DOHH2 (cell line): ENCODE results near the gene KCNIP1.

Source experiments
- CTCF ChIP-seq: fragments of 200-600 bp; sonication (generic); IDR thresholded peaks from one replicate; pipeline ENCODE4 v1.5.1; 2014; ENCODE audit warnings: antibody characterized with exemption, mild to moderate bottlenecking, low read depth, low read length; ENCODE audit not compliant: poor library complexity, severe bottlenecking
- EZH2phosphoT487 ChIP-seq: fragments of 200-600 bp; sonication (generic); IDR thresholded peaks from 2 replicates; pipeline ENCODE4 v1.6.1; 2017; ENCODE audit warnings: borderline replicate concordance, mild to moderate bottlenecking, antibody characterized with exemption, low read length, moderate library complexity, mixed read lengths

- no peak for TF ChIP-seq CTCF
- no peak for TF ChIP-seq EZH2phosphoT487
Measured at GRCh38 chr5:170470275-170470674, 33.5 kb upstream of the KCNIP1 start.
